ENCODE results near the gene UPK1A. TPM values are rescaled to one million over a fixed set of nuclear protein-coding genes. Genes with fewer than 3 reads are reported as not detected.
A peak's percentile ranks its signal among the peaks of the same experiment; 100 is the strongest.

The UPK1A gene
- total and polyA plus RNA-seq, 9 of the 15 experiments (the other 6 are each of a cell fraction or from before 2014, with no cell fraction given): 0.06 to 0.13 TPM; not detected in 7

DNA sequence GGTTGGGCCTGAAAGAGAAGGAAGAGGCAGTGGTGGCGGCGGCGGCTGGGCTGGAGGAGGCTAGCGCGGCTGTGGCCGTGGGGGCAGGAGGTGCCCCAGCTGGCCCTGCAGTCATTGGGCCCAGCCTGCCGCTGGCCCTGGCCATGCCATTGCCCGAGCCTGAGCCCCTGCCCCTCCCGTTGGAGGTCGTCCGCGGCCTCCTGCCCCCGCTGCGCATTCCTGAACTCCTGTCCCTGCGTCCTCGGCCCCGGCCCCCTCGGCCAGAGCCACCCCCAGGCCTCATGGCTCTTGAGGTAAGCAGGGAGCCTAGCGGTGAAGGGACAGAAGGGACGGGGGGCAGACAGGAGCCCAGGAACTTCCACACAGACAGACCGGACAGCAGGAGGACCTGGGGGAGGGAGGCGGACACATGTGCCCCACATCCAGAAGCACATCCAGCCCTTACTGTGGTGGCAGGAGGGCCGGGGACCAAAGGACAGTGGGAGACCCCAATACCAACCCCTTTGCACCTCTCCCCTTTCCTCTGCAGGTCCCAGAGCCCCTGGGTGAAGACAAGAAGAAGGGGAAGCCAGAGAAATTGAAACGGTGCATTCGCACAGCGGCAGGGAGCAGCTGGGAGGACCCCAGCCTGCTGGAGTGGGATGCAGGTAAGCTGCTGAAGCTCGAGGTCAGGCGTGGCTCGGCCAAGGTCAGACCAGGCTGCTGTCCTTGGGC is 32.4 kb upstream of the UPK1A start:
- Histone ChIP-seq H4K20me1 (replicated peaks; ENCODE audit: control insufficient read depth, insufficient read depth, low read length) (no peaks in the 10 kb centered on the region), H3K4me3 (no peak overlapping the region), H3K79me2 (ENCODE audit: control insufficient read depth, insufficient read depth, low read length) (peaks cover 10% of the 10 kb centered on the region), H2AFZ (ENCODE audit: low read depth, low read length) (no peak overlapping the region), H3K27ac (ENCODE audit: extremely low read depth, low read depth, low read length) (no peak overlapping the region), H3K36me3 (ENCODE audit: control insufficient read depth, insufficient read depth, low read length) (peaks cover 81% of the 10 kb centered on the region), H3K4me1 (replicated peaks in 1 of 2; ENCODE audit: control insufficient read depth in 2 of 2, insufficient read depth in 2 of 2, low read length in 2 of 2) (peaks cover 4 to 13% of the 10 kb centered on the region in 2 experiments; a peak in 3 of 5 replicates), H3K9me3 (replicated peaks; ENCODE audit: control insufficient read depth, insufficient read depth, low read depth, low read length) (no peaks in the 10 kb centered on the region), H3K4me2 (ENCODE audit: insufficient read depth, low read length) (no peak overlapping the region), H3K9ac (ENCODE audit: insufficient read depth in 1 of 2, low read depth in 2 of 2, low read length in 2 of 2) (peak overlapping the region in 1 of 2 experiments; percentile 50; a peak in 1 of 4 replicates), H3K9me1 (ENCODE audit: control insufficient read depth, insufficient read depth, low read length) (no peaks in the 10 kb centered on the region), H3K27me3 (ENCODE audit: control insufficient read depth in 2 of 2, insufficient read depth in 2 of 2, low read length in 2 of 2) (no peaks in the 10 kb centered on the region)
- 92% methylated on average over 24 of the region's 29 CpGs for WGBS (ENCODE audit: insufficient coverage, low coverage, missing lambda C conversion rate)
- intact Hi-C loops (cut with micrococcal nuclease) (no loop called here), in situ Hi-C loops (cut with MboI) (no loop called here)
- ATAC-seq (no peak), FAIRE-seq (no peak), DNase-seq (ENCODE audit: extremely low read depth in 1 of 4, low spot score in 3 of 4) (no peak)
- ChIA-PET POLR2A (interaction anchor here (0.7 to 1.1 kb wide), 2 partner anchors 10 to 76 kb away, joined by 3 read pairs; no protein-coding TSS in a partner anchor), CTCF (ENCODE audit: low intra/inter-chr PET ratio) (no interaction called here)
- BruUV-seq (replicated peaks): no TSS peak
- TF ChIP-seq ZSCAN29 (IDR thresholded peaks at IDR 0.05) (no peak), POLR2G (IDR thresholded peaks at IDR 0.05; ENCODE audit: low read depth, low read length) (0 out of 2 replicates have a peak, but pooled peaks have one; percentile 40), RBFOX2 (IDR thresholded peaks at IDR 0.05; ENCODE audit: low read depth, low read length) (peak; percentile 47; the same call in 1 of the 2 replicates)
- TF ChIP-seq, protein P1, sequence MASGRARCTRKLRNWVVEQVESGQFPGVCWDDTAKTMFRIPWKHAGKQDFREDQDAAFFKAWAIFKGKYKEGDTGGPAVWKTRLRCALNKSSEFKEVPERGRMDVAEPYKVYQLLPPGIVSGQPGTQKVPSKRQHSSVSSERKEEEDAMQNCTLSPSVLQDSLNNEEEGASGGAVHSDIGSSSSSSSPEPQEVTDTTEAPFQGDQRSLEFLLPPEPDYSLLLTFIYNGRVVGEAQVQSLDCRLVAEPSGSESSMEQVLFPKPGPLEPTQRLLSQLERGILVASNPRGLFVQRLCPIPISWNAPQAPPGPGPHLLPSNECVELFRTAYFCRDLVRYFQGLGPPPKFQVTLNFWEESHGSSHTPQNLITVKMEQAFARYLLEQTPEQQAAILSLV (tag; IDR thresholded peaks at IDR 0.05): no peak

Data from K562 (cell line).